HG03280 (cell line): ENCODE measurements around the gene CDC23.
"Not testable (repeated sequence)": the region's sequence is repeated elsewhere in the genome, so short reads cannot be mapped to it uniquely, and the experiment has no call there.

ENCODE experiments used
- ATAC-seq: cut with Tn5 transposase; IDR thresholded peaks from one replicate; pipeline ENCODE4 v1.9.1; 2021; ENCODE audit warnings: mild to moderate bottlenecking, moderate library complexity; ENCODE audit not compliant: unreplicated experiment

CDC23 gene

GRCh38 chr5:138216799-138217198, 3.7 kb upstream of the CDC23 start:
- ATAC-seq = no peak

- ATAC-seq = peak; percentile 16
These were observed 329 bp downstream of the CDC23 start for GRCh38 chr5:138212828-138213160.

DNA sequence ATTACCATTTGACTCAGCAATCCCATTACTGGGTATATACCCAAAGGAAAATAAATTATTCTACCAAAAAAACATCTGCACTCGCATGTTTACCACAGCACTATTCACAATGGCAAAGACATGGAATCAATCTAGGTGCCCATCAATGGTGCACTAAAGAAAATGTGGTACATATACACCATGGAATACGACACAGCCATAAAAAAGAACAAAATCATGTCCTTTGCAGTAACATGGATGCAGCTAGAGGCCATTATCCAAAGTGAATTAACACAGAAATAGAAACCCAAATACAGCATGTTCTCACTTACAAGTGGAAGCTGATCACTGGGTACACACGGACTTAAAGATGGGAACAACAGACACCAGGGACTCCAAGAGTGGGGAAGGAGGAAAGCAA, 2.1 kb downstream of the CDC23 start:
- no peak for ATAC-seq

DNA sequence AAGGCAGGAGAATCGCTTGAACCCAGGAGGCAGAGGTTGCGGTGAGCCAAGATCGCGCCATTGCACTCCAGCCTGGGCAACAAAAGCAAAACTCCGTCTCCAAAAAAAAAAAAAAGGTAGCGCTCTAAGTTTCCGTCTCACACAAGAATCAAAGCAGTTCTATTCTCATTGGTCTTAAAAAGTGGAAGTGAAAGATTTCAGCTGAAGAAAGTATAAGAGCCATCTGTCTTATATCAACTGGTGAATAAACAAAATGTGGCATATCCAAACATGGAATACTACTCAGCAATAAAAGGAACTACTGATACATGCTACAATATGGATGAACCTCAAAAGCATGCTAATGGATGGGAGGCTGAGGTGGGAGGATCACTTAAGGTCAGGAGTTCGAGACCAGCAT, 19.3 kb downstream of the CDC23 start:
- not testable (repeated sequence) for ATAC-seq

DNA sequence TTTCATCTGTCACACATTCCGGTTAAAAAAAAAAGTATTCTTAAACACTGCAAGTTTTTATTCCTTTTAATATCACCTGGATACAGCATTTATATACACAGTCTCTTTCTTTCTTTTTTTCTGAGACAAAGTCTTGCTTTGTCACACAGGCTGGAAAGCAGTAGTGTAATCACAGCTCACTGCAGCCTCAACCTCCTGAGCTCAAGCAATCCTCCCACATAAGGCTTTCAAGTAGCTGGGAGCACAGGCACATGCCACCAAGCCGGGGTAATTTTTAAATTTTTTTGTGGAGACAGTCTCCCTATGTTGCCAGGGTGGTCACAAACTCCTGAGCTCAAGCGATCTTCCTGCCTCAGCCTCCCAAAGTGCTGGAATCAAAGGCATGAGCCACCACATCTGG, 20.3 kb downstream of the CDC23 start:
- ATAC-seq = no peak

DNA sequence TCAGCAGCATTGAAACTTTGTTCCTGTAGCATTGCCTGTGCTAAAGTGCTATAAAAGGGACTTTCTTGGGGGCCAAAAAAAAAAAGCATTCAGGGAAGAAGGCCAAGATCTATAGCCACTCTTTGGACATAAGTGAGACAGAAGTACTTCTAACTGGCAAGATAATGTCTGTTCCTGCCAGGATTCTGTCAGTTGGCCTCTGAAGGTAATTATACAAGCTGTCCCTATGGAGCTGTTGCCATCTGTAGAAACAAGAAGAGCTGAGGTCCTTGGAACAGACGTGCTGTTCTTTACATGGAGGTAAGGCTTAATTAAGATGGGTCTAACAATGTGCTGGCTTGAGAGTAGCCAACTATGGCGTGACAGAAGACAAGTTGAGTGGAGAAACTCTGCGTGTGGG, 24.5 kb downstream of the CDC23 start:
- ATAC-seq = no peak

DNA sequence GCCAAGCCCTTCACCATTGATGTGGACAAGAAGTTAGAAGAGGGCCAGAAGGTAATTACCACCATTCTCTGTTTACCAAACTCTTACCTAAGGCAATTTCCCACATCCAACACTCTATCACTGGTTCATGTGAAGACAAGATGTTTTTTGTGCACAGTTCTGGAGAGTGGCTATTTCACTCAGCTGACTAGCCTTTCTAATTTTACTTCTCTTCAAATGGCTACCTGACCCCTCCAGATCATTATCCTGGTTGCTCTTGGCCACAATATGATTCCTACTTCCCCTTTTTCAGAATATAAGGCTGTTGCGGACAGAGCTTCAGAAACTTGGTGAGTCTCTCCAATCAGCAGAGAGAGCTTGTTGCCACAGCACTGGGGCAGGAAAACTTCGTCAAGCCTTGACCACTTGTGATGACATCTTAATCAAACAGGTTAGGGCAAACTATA, 27.1 kb downstream of the CDC23 start:
- no peak for ATAC-seq

GRCh38 chr5:138182808-138183207, 30.3 kb downstream of the CDC23 start:
- no peak for ATAC-seq

GRCh38 chr5:138180841-138181240, 32.3 kb downstream of the CDC23 start:
- ATAC-seq = no peak

DNA sequence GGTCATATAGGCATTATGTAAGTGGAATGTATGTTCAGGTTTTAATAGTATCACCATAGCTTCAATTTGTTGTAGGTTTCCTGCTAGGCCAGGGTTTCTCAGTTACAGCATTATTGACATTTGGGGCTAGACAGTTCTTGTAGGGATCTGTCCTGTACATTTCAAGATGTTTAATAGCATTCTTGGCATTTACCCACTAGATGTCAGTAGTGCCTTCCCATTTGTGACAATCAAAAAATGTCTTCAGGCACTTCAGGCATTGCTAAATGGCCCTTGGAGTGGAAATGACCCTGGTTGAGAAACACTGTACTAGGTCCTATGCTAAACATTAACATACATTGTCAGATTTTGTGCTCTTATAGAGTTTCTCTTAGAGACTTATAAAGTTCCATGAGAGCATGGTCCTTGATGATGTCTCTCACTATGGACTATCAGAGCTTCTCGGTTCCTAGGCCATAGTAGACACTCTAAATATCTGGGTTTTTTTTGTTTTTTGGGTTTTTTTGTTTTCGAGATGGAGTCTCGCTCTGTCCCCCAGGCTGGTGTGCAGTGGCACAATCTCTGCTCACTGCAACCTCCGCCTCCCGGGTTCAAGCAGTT, 32.8 kb downstream of the CDC23 start:
- no peak for ATAC-seq

- ATAC-seq = no peak
These were observed 33.8 kb downstream of the CDC23 start for GRCh38 chr5:138179277-138179857.

GRCh38 chr5:138178516-138179276, 34.4 kb downstream of the CDC23 start, which contains the start of the genes BRD8 and KIF20A:
BRD8 (minus strand) TSS chr5:138178630; CDS start chr5:138178614, 16 bp downstream.
KIF20A (plus strand) TSS chr5:138179112; CDS start chr5:138179681, 569 bp downstream.
- peak; percentile 87 for ATAC-seq

- ATAC-seq = no peak
These were observed 35.1 kb downstream of the CDC23 start for GRCh38 chr5:138177941-138178515.

- ATAC-seq = no peak
These were observed 42.8 kb downstream of the CDC23 start for GRCh38 chr5:138170299-138170698.

- ATAC-seq = no peak
These were observed 44.0 kb downstream of the CDC23 start for GRCh38 chr5:138169124-138169523.

DNA sequence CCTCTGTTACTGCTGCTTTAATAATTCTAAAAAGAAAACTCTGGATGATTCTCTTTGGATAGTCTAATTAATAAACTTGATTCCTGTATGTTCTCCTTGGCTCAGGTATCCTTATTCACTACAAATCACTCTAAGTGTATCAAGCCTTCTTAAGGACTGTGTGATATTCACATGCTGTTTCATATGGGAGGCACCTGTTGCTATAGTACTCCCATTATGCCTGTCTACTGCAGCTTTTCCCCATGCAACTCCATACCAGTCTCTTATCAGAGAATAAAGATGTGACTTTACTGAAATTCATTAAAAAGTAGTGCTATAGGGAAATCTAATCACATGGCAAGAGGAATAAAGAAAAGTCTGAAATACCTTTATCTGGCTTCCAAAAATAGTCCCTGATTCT, 49.4 kb downstream of the CDC23 start:
- no peak for ATAC-seq

DNA sequence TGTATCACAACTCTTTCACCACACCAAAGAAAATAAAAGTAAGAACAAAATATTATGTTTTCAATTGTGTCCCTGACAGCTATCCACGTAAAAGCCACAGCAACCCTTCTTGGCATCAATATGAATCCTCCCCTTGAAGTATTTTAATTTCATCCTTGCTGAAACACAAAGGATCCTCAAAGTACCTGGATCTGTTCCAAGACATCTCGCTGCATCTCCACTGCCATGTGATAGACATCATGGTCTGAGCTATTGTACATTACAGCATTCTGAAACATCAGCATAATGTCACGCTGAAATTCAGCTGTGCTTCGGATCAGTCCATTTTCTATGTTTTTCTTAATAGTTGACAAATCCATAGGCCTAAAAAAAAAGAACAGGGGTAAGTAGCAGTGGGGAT, 52.4 kb downstream of the CDC23 start:
- no peak for ATAC-seq

DNA sequence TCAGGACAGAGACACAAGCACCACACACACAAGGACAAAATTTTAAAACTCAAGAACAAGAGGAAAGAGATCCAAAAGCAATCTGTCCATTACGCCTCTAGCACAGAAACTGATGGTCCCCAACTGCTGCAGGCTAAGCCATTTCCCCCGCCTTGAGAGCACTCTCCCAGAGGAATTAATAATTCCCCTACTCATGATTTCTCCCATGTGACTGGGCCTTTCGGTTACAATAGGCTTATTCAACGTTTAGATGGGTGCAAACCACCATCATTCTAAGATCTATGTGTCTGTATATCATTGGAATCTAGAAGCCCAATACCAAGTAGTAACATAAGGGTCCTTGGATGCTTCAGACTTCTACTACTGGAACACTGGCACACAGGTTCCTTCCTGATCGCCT, 53.5 kb downstream of the CDC23 start:
- no peak for ATAC-seq

DNA sequence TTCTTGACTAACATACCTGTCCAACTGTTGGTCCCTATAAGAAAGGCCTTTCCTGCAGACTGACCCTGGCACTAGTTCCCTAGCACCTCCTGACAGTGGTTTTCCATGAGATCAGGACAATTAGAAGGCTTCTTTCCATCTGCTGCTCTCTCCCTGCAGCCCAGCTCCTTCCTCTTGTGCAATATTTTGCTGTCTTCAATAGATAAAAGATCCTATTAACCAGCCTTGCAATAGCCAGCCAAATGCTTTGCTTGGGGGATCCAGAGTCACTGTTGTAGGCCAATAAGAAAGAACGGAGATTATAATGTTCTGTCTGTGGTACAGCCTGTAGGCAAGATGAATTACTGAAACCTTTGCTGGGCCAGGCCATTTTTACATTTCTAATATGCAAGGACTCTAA, 55.5 kb downstream of the CDC23 start:
- ATAC-seq = no peak

GRCh38 chr5:138155977-138156376, 57.1 kb downstream of the CDC23 start:
- not testable (repeated sequence) for ATAC-seq

DNA sequence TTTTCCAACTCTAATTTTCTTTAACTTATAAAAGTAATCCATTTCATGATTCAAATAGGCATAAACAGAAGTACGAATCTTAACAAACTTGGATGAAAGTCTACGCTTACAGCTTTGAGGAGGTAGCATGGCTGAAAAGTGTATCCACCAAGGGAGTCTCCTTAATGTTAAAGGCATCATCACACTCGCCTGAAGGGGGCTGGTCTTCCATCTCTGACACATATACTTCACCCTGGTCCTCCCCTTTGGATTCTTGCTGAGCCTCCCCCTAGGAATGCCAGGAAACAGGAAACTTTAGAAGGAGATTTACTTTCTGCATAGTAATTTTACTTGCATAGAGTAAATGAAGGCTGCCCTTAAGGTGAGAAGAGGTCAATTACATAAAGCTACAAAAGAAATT, 63.6 kb downstream of the CDC23 start:
- no peak for ATAC-seq

- no peak for ATAC-seq
These were observed 64.3 kb downstream of the CDC23 start for GRCh38 chr5:138148811-138149210.
